GM18867 (cell line): Measurements from ENCODE around the gene NDUFS7.

Source experiments
- ATAC-seq: cut with Tn5 transposase; IDR thresholded peaks from one replicate; pipeline ENCODE4 v1.9.1; 2021; ENCODE audit warnings: mild to moderate bottlenecking, moderate library complexity; ENCODE audit not compliant: unreplicated experiment

The NDUFS7 gene

GRCh38 chr19:1384478-1385110 lies 887 bp downstream of the NDUFS7 start:
- no peak for ATAC-seq

DNA sequence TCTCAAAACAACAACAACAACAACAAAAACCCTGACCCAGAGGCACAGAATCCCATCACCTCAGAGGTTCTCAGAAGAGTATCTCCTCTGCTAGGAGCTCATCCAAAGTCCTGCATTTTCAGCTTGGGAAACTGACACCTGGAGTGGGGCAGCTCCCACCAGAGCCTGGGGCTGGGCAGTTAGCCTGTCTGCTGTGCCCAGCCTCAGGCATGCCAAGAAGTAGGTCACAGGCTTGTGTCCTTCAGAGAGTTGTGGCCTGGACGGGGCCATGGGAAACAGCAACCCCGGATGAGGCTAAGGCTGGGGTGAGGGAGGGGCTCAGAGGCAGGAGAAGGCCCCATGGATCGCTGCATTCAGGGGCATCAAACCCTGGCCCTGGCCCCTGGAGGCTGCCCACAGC lies 2.1 kb downstream of the NDUFS7 start:
- ATAC-seq, result no peak

- no peak for ATAC-seq
These were observed 3.4 kb downstream of the NDUFS7 start for GRCh38 chr19:1386945-1387683.

- ATAC-seq, result no peak
These were observed 4.3 kb downstream of the NDUFS7 start for GRCh38 chr19:1387684-1388636.

DNA sequence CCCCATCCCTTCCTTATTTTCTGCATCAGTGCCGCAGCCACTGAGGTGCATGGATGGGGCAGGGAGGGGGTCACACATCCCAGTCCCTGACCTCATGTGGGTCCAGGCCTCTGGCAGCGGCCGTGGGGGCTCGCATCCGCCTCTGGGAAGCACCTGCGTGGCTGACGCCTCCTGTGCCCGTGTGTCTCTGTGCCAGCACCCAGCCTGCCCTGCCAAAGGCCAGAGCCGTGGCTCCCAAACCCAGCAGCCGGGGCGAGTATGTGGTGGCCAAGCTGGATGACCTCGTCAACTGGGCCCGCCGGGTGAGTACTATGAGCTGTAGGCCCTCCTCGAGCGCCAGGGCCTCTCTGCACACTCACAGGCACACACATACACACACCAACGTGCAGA lies 4.9 kb downstream of the NDUFS7 start:
- ATAC-seq, result no peak

- no peak for ATAC-seq
These were observed 5.6 kb downstream of the NDUFS7 start for GRCh38 chr19:1389033-1389940.

GRCh38 chr19:1390890-1391423 lies 7.2 kb downstream of the NDUFS7 start:
- ATAC-seq, result no peak

GRCh38 chr19:1392407-1392806 lies 8.7 kb downstream of the NDUFS7 start:
- ATAC-seq, result no peak

GRCh38 chr19:1392939-1393530 lies 9.3 kb downstream of the NDUFS7 start:
- no peak for ATAC-seq

GRCh38 chr19:1393841-1394240 lies 10.1 kb downstream of the NDUFS7 start:
- ATAC-seq, result no peak

DNA sequence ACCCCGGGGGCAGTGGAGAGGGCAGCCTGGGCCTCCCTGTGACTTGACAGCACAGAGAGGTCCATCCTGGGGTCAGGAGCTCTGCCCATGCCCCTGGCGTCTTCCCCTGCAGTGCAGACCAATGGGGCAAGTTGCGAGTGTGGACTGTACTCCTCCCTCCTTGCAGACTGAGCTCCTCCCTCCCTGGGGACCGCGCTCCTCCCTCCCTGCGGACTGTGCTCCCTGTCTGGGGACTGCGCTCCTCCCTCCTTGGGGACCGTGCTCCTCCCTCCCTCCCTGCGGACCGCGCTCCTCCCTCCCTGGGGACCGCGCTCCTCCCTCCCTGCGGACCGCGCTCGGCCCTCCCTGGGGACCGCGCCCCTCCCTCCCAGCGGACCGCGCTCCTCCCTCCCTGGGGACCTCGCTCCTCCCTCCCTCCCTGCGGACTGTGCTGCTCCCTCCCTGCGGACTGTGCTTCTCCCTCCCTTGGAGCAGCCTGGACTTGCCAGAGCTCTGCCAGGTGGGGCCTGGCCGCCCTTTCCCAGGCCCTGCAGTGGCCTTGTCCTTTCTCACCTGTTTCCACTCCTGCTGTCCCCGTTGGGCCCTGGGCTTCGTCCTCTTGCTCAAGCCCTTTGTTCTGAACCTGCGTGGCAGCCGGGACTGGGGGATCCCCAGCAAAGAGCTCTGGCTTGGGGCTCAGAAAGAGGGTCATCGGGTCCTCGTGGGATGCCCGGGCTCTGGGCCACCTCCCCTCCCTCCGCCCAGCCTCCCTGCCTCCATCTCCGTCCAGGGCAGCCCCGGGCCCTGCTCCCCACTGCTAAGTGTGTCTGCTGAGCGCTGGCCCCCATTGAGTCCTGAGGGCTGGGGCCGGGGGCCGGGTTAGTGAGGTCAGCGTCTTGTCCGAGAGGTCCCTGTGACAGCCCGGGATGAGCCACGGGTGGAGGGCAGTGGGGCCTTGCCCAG lies 10.8 kb downstream of the NDUFS7 start:
- ATAC-seq, result no peak

DNA sequence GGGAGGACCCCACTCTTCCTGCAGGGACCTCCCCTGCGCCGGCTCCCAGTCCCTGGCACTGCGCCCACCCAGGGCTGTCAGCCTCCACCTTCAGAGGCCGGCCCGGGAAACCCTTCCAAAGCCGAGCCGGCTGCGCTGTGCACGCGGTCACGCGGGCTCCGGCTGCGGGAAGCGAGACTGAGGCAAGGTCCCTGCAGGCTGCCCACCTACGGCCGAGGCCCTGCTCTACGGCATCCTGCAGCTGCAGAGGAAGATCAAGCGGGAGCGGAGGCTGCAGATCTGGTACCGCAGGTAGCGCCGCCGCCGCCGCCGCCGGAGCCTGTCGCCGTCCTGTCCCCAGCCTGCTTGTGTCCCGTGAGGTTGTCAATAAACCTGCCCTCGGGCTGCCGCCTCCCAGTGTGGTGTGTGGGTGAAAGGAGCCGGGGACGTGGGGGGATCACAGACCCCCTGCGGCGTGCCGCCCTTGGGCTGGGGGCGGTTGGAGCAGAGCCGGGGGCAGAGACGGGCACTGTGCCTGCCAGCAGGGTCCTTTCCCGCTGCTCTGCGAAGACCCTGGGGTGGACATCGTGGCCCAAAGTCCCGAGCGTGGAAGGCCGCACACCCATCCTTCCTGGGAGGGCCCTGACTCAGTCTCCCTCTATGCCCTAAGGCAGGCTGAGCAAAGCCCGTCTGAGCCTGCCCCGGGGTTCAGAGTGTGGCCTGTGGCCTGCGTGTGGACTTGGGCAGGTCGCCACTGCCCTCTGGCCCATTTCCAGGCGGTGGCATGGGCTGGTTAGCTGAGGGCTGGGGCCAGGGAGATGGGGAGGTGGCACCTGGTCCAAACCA lies 11.7 kb downstream of the NDUFS7 start:
- ATAC-seq, result no peak

DNA sequence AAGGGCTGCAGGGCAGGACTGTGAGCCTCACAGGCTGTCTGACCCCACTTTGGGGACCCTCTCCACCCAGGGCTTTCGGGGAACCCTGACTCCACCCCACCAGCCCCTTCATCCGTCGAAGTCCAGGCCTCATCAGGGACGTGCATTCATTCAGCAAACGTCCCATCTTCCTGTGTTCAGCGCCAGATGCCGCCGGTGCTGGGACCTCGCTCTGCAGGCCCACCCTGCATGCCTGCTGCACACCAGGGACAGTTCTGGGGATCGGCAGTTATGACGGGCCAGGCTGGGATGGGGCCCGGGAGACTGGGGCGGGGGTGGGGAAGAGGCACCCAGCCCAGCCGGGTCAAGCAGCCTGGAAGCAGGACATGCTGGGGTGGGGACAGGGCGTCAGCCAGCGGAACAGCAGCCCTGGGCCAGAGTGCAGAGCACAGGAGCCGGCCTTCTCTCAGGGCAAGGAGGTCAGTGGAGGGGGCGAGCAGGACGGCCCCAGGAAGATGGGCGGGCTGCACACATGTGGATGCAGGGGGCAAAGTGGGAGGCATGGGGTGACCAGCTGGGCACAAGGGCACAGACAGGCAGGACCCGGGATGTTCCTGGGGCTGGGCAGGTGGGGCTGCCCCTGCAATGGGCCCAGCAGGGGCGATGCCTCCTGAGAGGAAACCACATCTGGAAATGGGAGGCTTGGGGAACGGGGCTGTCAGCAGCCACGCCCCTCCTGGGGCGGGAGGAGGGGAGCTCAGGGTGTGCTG lies 12.5 kb downstream of the NDUFS7 start:
- ATAC-seq, result no peak

DNA sequence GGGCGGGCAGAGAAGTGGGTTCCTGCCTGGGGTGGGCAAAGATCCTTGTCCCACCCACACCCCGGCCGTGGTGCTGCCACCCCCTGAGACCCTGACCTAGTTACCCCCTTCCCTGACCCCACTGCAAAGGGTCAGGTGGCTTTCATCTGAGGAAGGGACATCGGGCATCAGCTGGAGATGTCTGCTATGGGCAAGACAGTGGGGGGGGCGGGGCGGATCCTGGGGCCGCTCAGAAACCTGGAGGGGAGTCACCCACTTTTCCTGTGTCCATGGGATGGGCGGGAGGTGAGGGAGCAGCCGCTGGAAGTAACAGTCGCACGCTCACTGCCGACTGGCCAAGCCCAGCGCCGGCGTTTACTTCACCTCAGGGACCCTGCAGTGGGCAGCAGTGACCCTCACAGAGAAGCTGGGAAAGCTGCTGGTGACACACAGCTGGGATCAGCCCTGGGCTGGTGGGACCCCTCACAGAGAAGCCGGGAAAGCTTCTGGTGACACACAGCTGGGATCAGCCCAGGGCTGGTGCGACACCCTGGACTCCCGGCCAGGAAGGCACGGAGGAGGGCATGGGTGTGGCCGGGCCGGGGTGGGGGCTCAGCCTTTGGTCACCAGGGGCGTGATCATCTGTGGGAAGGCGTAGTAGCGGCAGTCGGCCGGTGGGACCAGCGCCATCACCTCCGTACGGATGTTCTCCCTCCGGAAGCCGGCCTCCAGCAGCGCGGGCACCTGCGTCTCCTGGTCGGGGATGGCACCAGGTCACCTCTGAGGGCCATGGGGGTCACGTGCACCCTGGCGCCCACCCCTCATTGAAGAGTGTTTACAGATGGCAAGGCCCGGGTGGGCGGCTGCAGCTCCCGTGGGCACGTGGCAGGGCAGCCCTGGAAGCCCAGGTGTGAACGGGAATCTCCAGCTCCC lies 13.3 kb downstream of the NDUFS7 start:
- ATAC-seq, result no peak

GRCh38 chr19:1397838-1398237 lies 14.1 kb downstream of the NDUFS7 start:
- no peak for ATAC-seq

DNA sequence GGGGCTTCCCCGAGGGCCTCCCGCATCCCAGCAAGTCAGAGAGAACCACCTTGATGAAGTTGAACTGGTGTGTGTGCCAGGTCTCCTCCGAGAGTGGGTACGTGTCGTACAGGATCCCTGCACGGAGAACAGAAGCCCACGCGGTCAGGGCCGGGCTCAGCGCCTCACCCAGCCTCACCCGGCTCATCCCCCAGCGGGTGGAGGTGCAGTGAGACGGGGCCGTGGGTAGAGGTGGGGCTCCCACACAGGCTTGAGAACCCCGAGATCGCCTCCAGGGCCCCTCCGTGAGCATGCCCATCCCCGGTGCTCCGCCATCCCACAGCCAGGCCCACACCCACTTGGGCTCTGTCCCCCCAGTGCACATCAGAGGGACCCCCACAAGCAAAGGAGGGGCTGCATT lies 15.4 kb downstream of the NDUFS7 start:
- ATAC-seq, result no peak
